ENCODE measurements around the gene RBM26. TPM values are rescaled to one million over a fixed set of nuclear protein-coding genes. Genes with fewer than 3 reads are reported as not detected.

The RBM26 gene
- total RNA-seq: 11.3 and 17.1 TPM in 2 replicates

DNA sequence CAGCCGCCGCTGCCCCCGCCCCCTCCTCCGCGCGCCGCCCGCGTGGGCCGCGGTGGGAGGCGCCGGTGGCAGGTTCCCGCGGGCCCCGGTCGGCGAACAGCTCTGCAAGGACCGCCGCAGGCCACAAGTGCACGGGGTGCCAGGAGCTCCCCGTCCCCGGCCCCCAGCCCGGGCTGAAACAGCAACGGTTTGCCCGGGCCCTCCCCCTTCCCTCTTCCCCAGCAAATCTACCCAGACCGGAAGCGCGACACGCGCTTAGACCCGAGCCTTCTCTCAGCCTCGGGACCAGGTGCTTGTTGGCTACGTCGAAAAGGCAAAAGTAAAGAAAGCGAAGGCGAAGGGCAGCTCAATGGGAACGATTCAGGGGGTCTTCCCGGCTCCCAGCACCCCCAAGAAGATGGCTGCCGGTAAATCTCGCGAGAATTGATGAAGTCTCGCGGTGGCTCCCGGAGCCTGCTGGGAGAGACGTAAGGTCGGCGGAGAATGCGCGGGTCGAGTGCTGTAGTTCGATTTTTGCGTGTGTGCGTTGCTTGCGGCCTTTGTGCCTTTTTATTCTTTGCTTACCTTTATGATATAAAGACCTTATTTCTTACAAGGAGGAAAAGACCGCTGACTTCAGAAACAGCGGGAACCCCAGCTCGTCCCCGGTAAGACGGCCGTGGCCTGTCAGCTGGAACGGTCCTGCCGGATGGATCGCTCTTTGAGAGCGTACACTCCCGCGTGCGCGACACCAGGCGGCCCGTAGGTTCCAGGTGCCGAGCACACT lies at the start of gene RBM26:
Gene RBM26, minus strand, starts transcription at position 425 of the 766 bp plus-strand sequence. CDS start 481 bp downstream, outside the sequence.

Other genes starting within 250 kb of the RBM26 start
- 107 and 109 TPM in 2 replicates for gene NDFIP2, start 74.9 kb upstream of the RBM26 start, total RNA-seq